Activated CD4-positive, alpha-beta T cell treated with anti-CD3 and anti-CD28 coated beads, Interleukin-2, amount 50 U/mL, for 16 hours (primary cell): ENCODE measurements around the gene CYP20A1.
A peak's percentile ranks its signal among the peaks of the same experiment; 100 is the strongest.
"Not testable (repeated sequence)": the region's sequence is repeated elsewhere in the genome, so short reads cannot be mapped to it uniquely, and the experiment has no call there.

ENCODE experiments used
- DNase-seq: peaks from one replicate; pipeline ENCODE4 v3.0.0-alpha.2; 2020

CYP20A1 gene

DNA sequence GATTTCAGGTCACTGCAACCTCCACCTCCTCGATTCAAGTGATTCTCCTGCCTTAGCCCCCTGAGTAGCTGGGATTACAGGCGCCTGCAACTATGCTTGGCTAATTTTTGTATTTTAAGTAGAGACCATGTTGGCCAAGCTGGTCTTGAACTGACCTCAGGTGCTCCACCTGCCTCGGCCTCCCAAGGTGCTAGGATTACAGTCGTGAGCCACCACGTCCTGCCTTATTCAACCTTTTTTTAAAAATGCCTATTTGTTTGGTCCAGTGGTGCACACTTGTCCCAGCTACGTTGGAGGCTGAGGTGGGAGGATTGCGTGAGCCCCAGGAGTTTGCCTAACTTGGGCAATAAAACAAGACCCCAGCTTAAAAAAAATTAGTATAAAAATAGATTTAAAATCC lies 43.3 kb downstream of the CYP20A1 start:
- DNase-seq: no peak

DNA sequence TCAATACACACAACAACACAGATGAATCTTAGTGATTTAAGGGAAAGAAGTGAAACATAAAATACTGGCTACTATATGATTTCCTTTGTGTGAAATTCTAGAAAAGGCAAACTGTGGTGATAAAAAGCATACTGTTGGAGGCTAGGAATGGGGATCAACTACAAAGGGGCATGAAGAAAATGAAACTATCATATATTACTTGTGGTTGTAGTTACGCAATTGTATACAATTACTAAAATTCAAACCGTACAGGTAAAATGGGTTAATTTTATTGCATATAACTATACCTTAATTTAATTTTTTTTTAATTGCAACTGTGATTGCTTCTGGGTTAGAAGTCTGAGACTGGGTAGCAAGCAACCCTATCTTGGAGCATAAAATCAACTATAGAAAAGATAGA lies 47.7 kb downstream of the CYP20A1 start:
- no peak for DNase-seq

DNA sequence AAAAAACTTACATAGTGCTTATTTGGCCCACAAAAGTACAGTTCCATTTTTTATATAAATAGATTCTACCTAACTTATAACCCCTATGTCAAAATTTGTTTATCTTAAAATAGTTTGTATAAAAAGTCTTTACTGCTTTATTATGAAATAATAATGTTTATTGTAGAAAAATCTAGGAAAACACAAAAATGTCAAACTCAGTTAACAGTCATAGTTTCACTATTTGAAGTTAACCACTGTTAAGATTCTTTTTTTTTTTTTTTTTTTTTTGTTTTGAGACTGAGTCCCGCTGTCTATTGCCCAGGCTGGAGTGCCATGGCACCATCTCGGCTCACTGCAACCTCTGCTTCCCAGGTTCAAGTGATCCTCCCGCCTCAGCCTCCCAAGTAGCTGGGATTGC lies 62.8 kb downstream of the CYP20A1 start:
- no peak for DNase-seq

DNA sequence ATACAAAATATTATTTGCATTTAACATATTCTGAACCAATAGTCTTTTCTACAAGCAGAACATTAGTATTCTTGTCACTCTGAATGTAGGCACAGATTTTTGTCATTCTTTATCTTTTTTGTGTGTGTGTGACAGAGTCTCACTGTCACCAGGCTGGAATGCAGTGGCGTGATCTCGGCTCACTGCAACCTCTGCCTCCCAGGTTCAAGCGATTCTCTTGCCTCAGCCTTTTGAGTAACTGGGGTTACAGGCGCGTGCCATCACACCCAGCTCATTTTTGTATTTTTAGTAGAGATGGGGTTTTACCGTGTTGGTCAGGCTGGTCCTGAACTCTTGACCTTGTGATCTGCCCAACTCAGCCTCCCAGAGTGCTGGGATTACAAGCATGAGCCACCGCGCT lies 63.8 kb downstream of the CYP20A1 start:
- DNase-seq: not testable (repeated sequence)

DNA sequence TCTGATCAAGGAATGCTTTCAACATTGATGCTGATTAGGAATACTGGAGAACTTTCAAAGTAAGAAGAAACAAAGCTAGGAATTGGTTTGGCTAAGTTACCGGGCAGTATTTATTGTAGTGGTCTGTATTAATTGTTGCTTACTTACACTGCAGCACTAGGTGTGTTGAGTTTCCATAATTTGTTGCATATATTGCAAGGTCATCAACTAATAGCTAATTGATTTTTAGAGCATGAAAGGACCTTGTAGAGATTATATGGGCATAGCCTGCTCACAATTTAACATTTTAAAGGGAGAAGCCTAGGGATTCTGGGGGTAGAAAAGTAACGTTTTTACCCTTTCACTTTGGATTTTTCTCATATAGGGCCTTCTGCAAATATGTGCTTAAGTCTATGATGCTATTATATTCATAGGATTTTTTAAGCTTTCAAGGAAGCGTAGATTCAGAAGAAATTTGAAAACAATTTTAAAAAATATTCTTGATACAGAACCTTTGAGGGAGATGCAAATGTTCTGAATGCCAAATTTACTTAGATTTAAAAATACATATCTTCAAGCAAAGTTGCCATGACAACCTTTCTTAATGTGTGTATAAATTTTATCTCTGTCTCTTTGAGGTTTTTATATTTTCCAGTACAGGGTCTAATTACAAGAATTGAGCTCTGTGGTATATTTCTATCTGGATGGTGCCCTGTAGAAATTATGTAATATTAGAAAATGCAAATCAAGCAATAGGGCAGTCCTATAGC lies 72.0 kb downstream of the CYP20A1 start:
- no peak for DNase-seq

DNA sequence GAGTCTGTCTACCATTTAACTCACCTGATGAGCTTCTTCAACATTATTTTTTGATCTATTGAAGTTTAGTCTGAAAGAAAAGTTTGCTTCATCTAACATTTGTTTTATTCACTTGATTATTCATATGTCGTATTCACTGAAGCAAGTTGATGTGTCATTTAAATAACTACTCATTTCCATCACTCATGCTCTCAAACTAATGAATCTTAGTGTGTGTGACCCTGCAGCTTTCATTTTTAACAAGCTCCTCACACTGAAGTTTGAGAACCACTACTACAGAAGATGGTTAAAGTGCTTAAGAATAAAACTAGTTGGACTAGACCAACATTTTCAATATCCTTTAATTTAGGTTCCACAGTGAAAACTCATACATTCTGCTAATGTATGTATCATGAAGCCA lies 87.5 kb downstream of the CYP20A1 start:
- DNase-seq: peak; percentile 46

DNA sequence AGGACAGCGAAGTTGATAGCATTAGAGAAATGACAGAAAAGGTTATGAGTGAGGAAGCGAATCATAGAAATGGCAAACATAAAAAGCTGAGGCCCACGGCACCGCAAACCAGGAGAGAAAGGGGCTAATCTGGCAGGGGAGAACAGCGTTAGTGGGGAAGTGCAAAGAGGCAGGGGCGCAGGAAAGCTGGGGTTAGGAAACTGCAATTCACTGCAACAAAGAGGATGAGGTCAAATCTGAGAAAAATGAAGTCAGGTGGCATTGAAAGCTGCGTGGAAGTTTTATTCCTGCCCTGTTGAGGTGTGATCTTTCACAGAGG lies 88.7 kb downstream of the CYP20A1 start:
- no peak for DNase-seq

DNA sequence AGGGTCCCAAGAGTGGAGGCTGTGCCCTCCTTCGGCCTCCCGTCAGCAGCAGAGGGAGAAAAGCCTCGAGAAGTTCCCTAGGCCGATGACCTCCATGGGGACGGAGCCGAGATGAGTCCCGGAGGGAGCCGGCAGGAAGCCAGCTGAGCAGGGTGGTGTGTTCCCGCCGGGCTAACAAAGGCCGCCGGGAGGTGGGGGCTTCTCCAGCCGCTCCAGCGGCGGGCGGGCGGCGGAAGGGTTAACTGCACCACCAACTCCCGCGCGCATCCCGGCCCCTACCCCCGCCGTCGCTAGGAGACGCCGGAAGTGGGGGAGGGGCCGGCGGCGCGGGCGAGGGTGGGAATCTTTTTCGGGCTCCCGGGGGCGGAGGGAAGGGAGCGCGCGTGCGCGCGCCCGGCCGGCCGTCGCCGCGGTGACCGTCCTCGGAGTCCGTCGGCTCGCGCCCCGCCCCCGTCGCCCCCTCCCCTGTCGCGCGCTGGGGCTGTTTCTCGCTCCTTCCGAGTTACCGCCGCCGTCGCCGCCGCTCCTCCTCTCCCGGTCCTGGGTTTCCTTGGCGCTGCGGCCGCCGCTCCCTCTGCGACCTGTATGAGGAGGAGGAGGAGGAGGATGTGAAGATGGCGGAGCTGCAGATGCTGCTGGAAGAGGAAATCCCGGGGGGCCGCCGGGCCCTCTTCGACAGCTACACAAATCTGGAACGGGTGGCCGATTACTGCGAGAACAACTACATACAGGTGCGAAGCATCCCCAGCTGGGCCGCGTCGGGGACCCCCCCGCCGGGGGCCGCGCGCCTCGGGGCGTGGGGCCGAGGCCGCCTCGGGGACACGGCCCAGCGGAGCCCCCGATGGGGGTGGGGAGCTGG lies 89.3 kb downstream of the CYP20A1 start, which contains the start of gene ABI2:
Gene ABI2 (plus strand): TSS at position 494 of the 859 bp plus-strand sequence. CDS start 121 bp downstream, at position 615.
- DNase-seq: peak; percentile 77

DNA sequence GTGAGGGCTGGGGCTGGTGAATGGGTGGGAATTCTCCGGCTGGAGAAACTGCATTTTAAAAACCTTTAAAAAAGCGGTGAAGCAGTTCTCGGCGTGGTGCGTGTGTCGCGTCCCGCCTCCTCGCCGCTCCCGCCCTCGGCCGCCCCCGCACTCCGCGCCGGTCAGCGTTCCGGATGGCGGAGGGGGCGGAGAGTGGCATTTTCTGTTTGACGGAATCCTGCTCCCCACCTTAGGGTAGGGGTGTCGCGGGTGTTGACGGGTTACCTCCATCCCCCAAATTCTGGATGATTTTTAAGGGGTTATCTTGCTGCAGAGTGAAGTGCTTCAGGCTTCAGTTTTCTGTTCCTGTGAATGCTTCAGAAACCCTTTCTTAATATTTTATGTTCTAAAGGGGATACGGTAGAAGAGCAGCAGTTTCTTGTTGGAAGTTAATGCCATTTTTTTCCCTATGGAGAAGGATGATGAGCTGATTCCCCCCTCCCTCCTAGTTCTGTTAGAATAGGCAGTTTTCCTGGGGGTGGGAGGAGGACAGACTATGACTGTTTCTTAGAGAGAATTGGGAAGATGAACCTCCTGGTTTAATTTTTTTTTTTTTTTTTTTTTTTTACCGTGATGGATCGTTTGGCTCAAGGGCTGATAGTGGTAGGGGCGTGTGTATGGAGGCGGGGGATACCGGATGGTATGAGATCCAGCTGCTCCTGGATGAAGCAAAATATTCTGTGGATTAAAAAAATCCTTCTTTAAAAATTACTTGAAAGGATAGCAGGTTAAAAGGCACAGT lies 90.1 kb downstream of the CYP20A1 start:
- peak; percentile 45 for DNase-seq

DNA sequence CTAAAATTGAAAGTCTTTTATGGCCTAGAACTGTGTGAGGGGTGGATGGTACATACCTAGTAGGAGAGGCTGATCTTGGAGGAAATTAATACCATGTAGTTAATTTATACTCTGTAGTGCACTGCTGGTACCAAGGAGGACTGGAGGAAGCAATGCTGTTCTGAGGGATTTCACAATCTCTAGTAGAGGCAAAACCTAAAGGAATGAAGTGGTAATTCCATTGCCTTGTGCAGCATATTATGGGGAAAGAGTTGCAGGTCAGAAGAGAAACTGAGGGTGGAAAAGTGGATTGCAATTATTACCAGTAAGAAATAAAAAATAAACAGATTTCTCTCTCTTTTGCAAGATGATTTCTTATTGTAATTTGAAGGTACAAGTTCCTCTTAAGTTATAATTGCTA lies 91.6 kb downstream of the CYP20A1 start:
- no peak for DNase-seq

DNA sequence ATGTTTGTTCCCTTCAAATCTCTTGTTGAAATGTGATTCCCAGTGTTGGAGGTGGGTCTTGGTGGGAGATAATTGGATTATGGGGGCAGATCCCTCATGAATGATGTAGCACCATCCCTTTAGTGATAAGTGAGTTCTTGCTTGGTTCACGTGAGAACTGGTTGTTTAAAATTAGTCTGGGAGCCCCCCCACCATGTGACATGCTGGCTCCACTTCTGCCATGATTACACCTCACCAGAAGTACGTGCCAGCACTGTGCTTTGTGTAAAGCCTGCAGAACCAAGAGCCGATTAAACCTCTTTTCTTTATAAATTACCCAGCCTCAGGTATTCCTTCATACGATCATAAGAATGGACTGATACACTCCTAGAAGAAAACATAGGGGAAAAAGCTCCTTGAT lies 99.5 kb downstream of the CYP20A1 start:
- no peak for DNase-seq

DNA sequence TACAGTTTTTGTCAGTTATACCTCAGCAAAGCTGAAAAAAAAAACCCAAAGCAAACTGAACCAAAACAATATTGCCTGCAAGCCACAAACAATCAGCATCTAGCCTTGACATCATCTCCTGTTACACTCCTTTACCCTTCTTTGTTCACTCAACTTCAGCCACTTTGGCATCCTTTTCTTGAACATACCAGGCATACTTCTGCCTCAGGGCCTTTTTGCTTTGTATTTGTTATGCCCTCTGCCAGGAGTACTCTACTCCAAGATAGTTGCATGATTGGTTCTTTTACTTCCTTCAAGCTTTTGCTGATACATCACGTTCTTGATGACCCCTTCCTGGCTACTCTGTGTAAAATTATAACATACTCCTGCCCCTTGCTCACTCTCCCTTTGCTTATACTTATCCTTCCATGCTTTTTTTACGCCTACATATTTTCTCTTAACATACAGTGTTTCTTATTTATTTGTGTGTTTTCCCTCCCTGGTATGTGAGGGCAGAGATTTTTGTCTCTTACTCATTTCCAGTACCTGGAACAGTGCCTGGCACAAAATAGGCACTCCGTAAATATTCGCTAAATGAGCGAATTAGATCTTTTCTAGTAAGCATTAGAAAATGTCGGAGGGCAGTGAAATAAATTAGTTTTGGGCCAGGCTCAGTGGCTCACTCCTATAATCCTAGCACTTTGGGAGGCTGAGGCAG lies 102.1 kb downstream of the CYP20A1 start:
- DNase-seq: no peak

DNA sequence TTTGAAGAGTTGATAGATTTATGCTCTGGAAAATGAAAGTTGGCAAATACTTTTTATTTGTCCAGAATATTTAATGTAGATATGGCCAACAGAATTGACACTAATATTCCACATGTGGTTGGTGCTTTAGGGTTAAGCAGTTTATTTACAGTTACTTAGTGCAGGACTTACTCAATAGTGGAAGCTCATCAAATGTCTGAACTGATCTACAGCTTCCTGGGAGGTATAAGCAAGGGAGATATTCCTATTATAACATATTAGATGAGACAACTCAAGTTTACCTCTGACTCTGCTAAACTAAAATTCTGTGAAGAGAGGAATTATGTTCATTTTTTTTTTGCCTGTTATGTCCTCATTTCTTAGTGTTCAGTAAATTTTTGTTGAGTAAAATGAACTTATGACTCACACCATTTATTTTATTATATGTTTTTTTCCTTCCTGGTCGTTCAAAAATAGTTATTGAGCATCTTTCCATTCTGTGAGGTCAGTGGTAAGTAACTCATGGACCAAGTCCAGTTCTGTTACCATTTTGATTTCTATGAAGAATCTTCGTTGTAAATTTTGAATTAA lies 103.0 kb downstream of the CYP20A1 start:
- DNase-seq: no peak

DNA sequence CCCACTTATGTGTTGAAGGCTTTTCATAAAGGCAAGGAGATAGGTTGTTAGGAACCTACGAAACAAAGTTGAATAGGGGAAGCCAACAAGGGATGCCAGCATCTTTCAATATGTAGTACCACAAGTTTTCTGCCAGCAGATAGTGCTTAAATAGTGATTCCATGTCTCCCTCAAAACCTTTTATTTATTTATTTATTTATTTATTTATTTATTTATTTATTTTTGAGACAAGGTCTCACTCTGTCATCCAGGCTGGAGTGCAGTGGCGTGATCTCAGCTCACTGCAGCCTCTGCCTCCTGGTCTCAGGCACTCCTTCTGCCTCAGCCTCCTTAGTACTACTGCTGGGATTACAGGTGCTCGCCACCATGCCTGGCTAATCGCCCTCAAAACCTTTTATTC lies 103.6 kb downstream of the CYP20A1 start:
- not testable (repeated sequence) for DNase-seq

DNA sequence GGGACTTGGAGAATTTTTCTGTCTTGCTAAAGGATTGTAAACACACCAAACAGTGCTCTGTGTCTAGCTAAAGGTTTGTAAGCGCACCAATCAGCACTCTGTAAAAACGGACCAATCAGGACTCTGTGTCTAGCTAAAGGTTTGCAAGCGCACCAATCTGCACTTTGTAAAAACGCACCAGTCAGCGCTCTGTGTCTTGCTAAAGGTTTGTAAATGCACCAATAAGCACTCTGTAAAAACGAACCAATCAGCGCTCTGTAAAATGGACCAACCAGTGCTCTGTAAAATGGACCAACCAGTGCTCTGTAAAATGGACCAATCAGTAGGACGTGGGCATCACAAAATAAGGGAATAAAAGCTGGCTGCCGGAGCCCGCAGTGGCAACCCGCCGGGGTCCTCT lies 105.8 kb downstream of the CYP20A1 start:
- DNase-seq: no peak

DNA sequence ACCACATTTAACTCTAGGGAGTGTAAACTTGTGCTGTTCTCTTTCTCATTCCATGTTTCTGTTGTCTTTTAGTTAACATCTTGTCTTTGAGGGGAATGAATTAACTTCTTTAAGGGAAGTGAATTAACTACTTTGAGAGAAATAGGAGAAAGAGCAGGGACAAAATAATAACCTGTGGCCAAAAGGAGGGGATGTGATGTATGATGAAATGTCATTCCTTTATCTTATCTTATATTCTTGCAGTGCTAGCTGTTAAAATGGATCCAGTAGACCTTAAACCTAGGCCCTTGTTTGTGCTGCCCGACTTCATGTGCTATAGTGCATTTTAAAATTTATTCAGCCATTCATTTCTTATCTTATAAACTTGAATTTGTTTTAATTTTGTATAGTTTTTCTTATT lies 107.8 kb downstream of the CYP20A1 start:
- no peak for DNase-seq

DNA sequence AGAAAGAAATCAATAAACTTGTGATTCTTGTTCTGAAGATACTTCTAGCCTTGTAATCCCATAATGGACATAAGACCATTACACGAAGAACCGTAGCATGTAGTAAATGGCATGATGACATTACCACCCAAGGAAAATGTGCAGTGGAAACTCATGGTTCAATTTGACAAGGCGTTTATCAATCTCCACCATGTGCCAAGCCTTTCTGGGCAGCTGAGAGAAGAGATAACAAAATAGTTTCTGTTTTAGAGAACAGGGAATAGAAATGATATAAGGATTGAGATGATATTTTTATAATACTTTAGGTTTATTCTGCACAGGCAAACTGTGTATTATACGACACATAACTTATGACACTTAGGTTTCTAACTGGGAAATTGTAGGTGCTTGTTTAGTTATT lies 108.6 kb downstream of the CYP20A1 start:
- no peak for DNase-seq

DNA sequence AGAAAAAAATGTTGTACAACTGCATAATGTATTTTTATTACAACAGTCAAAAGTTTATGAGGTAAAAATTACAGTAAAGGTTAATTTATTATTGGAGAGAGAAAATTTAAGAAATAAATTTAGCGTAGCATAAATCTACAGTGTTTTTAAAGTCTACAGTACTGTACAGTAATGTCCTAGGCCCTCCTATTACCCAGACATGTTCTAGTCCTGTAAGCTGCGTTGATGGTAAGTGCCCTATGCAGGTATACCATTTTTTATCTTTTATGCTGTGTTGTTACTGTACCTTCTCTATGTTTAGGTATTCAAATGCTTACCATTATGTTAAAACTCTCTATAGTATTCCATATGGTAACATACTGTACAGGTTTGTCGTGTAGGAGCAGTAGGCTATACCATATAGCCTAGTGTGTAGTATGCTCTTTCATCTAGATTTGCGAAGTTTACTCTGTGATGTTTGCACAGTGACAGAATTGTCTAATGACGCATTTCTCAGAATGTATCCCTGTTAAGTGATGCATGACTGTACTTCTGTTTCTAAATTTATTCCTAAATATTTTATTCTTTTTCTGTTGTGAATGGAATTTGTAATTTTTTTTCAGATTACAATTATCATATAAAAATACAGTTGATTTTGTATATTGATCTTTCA lies 113.9 kb downstream of the CYP20A1 start:
- no peak for DNase-seq

DNA sequence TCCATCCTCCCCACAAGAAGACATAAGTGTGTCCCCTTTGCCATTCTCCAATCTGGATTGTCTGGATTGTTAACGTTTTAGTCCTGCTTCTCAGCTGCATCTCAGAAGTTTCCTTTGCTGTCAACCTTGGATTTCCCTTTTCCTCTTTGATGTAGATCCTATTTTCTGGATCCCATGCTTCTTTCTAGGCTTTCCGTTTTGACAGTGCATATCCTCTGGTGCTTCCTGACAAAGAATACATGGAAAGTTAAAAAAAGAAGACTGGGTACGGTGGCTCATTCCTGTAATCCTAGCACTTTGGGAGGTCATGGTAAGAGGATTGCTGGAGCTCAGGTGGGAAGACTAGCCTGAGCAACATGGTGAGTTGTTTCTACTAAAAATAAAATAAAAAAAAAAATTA lies 116.1 kb downstream of the CYP20A1 start:
- DNase-seq: no peak
